Measurements from ENCODE around the gene CDHR3. TPM values are rescaled to one million over a fixed set of nuclear protein-coding genes. Genes with fewer than 3 reads are reported as not detected.
"Not testable (repeated sequence)": the region's sequence is repeated elsewhere in the genome, so short reads cannot be mapped to it uniquely, and the experiment has no call there.

CDHR3 gene
- total and polyA plus RNA-seq, 4 donors: 1.0 to 10.5 (median 1.8) TPM

GRCh38 chr7:106001886-106002285 lies 38.8 kb downstream of the CDHR3 start (continued):
- TF ChIP-seq ZBTB33 (IDR thresholded peaks at IDR 0.05): no peak
- TF ChIP-seq YY1 (IDR thresholded peaks at IDR 0.05): no peak
- no peak for TF ChIP-seq JUND (IDR thresholded peaks at IDR 0.05)
- no peak for TF ChIP-seq HNF4A (conservative IDR thresholded peaks at IDR 0.05)
- TF ChIP-seq NR2F2 (IDR thresholded peaks at IDR 0.05): no peak
- no peak for TF ChIP-seq HNF4G (IDR thresholded peaks at IDR 0.05)
- TF ChIP-seq GABPA (IDR thresholded peaks at IDR 0.05 in 1 of 2, conservative IDR thresholded peaks at IDR 0.05 in 1 of 2): no peak
- no peak for TF ChIP-seq MAX (IDR thresholded peaks at IDR 0.05)

GRCh38 chr7:106003525-106004064 lies 40.5 kb downstream of the CDHR3 start:
- Histone ChIP-seq H3K9ac (ENCODE audit: low read depth in 1 of 2, low read length in 2 of 2) (no peak overlapping the region), H3K9me3 (ENCODE audit: control insufficient read depth in 4 of 4, low read length in 3 of 4) (no peaks in the 10 kb centered on the region), H3K27me3 (ENCODE audit: control insufficient read depth in 4 of 4, insufficient read depth in 4 of 4, low read length in 3 of 4) (no peaks in the 10 kb centered on the region), H3K4me3 (ENCODE audit: low read depth in 1 of 3, low read length in 3 of 3) (no peak overlapping the region), H3K4me1 (ENCODE audit: control insufficient read depth in 4 of 4, insufficient read depth in 4 of 4, low read length in 3 of 4) (no peaks in the 10 kb centered on the region), H3K36me3 (ENCODE audit: control insufficient read depth in 4 of 4, insufficient read depth in 3 of 4, low read depth in 1 of 4, low read length in 3 of 4) (no peaks in the 10 kb centered on the region), H3K27ac (ENCODE audit: low read depth in 1 of 2, low read length in 2 of 2) (no peak overlapping the region)
- DNase-seq (ENCODE audit: low spot score): no peak
- 94% methylated on average over 5 of the region's 5 CpGs for WGBS
- TF ChIP-seq RXRA (IDR thresholded peaks at IDR 0.05) (no peak), MAX (IDR thresholded peaks at IDR 0.05) (no peak), FOXA2 (IDR thresholded peaks at IDR 0.05) (no peak), ZBTB33 (IDR thresholded peaks at IDR 0.05) (no peak), GABPA (IDR thresholded peaks at IDR 0.05 in 1 of 2, conservative IDR thresholded peaks at IDR 0.05 in 1 of 2) (no peak), EGR1 (IDR thresholded peaks at IDR 0.05; ENCODE audit: low read depth in 2 of 2) (no peak), TAF1 (conservative IDR thresholded peaks at IDR 0.05) (no peak), JUND (IDR thresholded peaks at IDR 0.05) (no peak), SP1 (IDR thresholded peaks at IDR 0.05) (no peak)

- 71% methylated on average over 5 of the region's 5 CpGs for WGBS
- Histone ChIP-seq H3K4me1 (ENCODE audit: control insufficient read depth in 4 of 4, insufficient read depth in 4 of 4, low read length in 3 of 4) (peaks cover 0 to 3% (median 0%) of the 10 kb centered on the region in 4 donors), H3K27me3 (ENCODE audit: control insufficient read depth in 4 of 4, insufficient read depth in 4 of 4, low read length in 3 of 4) (no peaks in the 10 kb centered on the region), H3K4me3 (ENCODE audit: low read depth in 1 of 3, low read length in 3 of 3) (no peak overlapping the region), H3K9me3 (ENCODE audit: control insufficient read depth in 4 of 4, low read length in 3 of 4) (no peaks in the 10 kb centered on the region), H3K27ac (ENCODE audit: low read depth in 1 of 2, low read length in 2 of 2) (no peak overlapping the region), H3K36me3 (ENCODE audit: control insufficient read depth in 4 of 4, insufficient read depth in 3 of 4, low read depth in 1 of 4, low read length in 3 of 4) (no peaks in the 10 kb centered on the region), H3K9ac (ENCODE audit: low read depth in 1 of 2, low read length in 2 of 2) (no peak overlapping the region)
- TF ChIP-seq RAD21 (IDR thresholded peaks at IDR 0.05) (no peak), HNF4A (conservative IDR thresholded peaks at IDR 0.05) (peak in 1 of 2 donors; percentile 10)
- DNase-seq (ENCODE audit: low spot score): no peak
Observed at GRCh38 chr7:106006906-106007305, 43.8 kb downstream of the CDHR3 start.

GRCh38 chr7:106007796-106008195 lies 44.7 kb downstream of the CDHR3 start:
- not testable (repeated sequence) for H3K4me3 ChIP-seq (ENCODE audit: low read depth in 1 of 3, low read length in 3 of 3); H3K9ac ChIP-seq (ENCODE audit: low read depth in 1 of 2, low read length in 2 of 2); H3K9me3 ChIP-seq (ENCODE audit: control insufficient read depth in 4 of 4, low read length in 3 of 4); DNase-seq (ENCODE audit: low spot score); H3K27ac ChIP-seq (ENCODE audit: low read depth in 1 of 2, low read length in 2 of 2); H3K36me3 ChIP-seq (ENCODE audit: control insufficient read depth in 4 of 4, insufficient read depth in 3 of 4, low read depth in 1 of 4, low read length in 3 of 4); H3K4me1 ChIP-seq (ENCODE audit: control insufficient read depth in 4 of 4, insufficient read depth in 4 of 4, low read length in 3 of 4); H3K27me3 ChIP-seq (ENCODE audit: control insufficient read depth in 4 of 4, insufficient read depth in 4 of 4, low read length in 3 of 4)
- WGBS: 94% methylated on average over 3 of the region's 3 CpGs

All from liver (tissue), 9 donors.